Testis (tissue), 3 donors: ENCODE results near the gene MATN1. TPM values are rescaled to one million over a fixed set of nuclear protein-coding genes. Genes with fewer than 3 reads are reported as not detected.

Source experiments
- DNase-seq: peaks from one replicate; pipeline ENCODE4 v3.0.0-alpha.2; 2019
- H3K27ac ChIP-seq, 2 donors: fragments of 200-600 bp; sonication (generic); one replicate each; pipeline ENCODE4 v1.5.1; 2019
- H3K27me3 ChIP-seq: fragments of 200-600 bp; sonication (generic); one replicate; pipeline ENCODE4 v1.5.1; 2019
- H3K36me3 ChIP-seq: fragments of 200-600 bp; sonication (generic); one replicate; pipeline ENCODE4 v1.5.1; 2017; ENCODE audit warnings: low read depth; ENCODE audit errors: missing control alignments
- H3K4me1 ChIP-seq: fragments of 200-600 bp; sonication (generic); one replicate; pipeline ENCODE4 v1.5.1; 2019
- H3K4me3 ChIP-seq, 2 donors: fragments of 200-600 bp; sonication (generic); one replicate each; pipeline ENCODE4 v1.5.1; 2017 to 2019
- H3K9me3 ChIP-seq: fragments of 200-600 bp; sonication (generic); one replicate; pipeline ENCODE4 v1.5.1; 2017
- CTCF ChIP-seq, 3 experiments: fragments of 450-650 bp in 2 of 3; fragments of 200-600 bp in 1 of 3; sonication (generic) in 1 of 3; IDR thresholded peaks; one replicate each; pipeline ENCODE4 v1.5.1; 2016 to 2019; ENCODE audit warnings: antibody characterized with exemption in 3 of 3, mild to moderate bottlenecking in 2 of 3, moderate library complexity in 1 of 3
- POLR2A ChIP-seq: fragments of 450-650 bp; IDR thresholded peaks from one replicate; pipeline ENCODE4 v1.6.1; 2017; ENCODE audit warnings: antibody characterized with exemption, mild to moderate bottlenecking, moderate library complexity
- WGBS, 2 donors: methylation state at CpG; one replicate each; pipeline ENCODE4 v1.1.5; 2018; 5-methylcytosine and 5-hydroxymethylcytosine counted together
- intact Hi-C: fragments of 100-400 bp; cut with DNase I; formaldehyde crosslinking; loops from one replicate; pipeline ENCODE4 v1.15.1; 2023; ENCODE audit warnings: low total_unique reads
- microRNA-seq, 2 donors: library from miRNA; unstranded; fragments of <30 nt; microRNA quantifications; one replicate each; pipeline ENCODE4, GENCODE V29; 2016; ENCODE audit warnings: borderline number of aligned reads in 2 of 2, borderline replicate concordance in 1 of 2
- polyA plus RNA-seq: library from polyadenylated mRNA; stranded (reverse); fragments of 350-450 nt; fragmentation: Illumina TruSeq; extraction: RNeasy Lipid Tissue Mini Kit (QIAGEN cat#74804); gene quantifications from one replicate; pipeline ENCODE4 v1.2.3, GENCODE V29; 2014; ENCODE audit warnings: low read depth, low replicate concordance; ENCODE audit not compliant: insufficient read depth
- small RNA-seq, 2 donors: library from RNA; depleted of rRNA; stranded (forward); fragments of <200 nt; gene quantifications; one replicate each; pipeline ENCODE3, GENCODE V24; 2016
- total RNA-seq, 2 donors: library from RNA; depleted of rRNA; stranded (reverse); fragments of >200 nt; gene quantifications; one replicate each; pipeline ENCODE4 v1.2.3, GENCODE V29; 2016

Gene MATN1
- total and polyA plus RNA-seq, 3 donors from 2014 or later: 0.32 to 0.62 (median 0.55) TPM

GRCh38 chr1:30661311-30661710 lies 62.1 kb downstream of the MATN1 start:
- no peak for DNase-seq
- H3K4me3 ChIP-seq: no peak overlapping the region
- intact Hi-C loops: no loop called here
- no peaks in the 10 kb centered on the region for H3K4me1 ChIP-seq
- no peak overlapping the region for H3K27ac ChIP-seq
- TF ChIP-seq CTCF (IDR thresholded peaks at IDR 0.05) (no peak), POLR2A (no peak)
- 91 to 93% methylated on average over 3 to 10 of the region's 10 CpGs for WGBS, 2 donors
- H3K27me3 ChIP-seq: no peaks in the 10 kb centered on the region
- no peaks in the 10 kb centered on the region for H3K36me3 ChIP-seq
- H3K9me3 ChIP-seq: no peaks in the 10 kb centered on the region

Small RNAs within 50 kb of the gene (microRNA-seq; reads per million reads assigned to microRNA genes)
- 0 reads per million in 2 donors for gene MIR4420

Small RNAs within 50 kb of the gene (small RNA-seq; reads per million reads assigned to genes)
- 0 reads per million in 2 donors for gene MIR4420

Other genes starting within 250 kb of the MATN1 start
- gene LAPTM5, start 34.2 kb upstream of the MATN1 start, total RNA-seq: 10 to 100 TPM in 1 of 2 donors, 1 to 10 TPM in 1; 2.0 to 16.3 TPM
- 46.9 TPM for gene LAPTM5, start 34.2 kb upstream of the MATN1 start, polyA plus RNA-seq
- gene SDC3, start 185.2 kb upstream of the MATN1 start, total RNA-seq: 1 to 10 TPM; 3.9 to 6.9 TPM
- 21.2 TPM for gene SDC3, start 185.2 kb upstream of the MATN1 start, polyA plus RNA-seq